Measurements from ENCODE around the gene ZP3. TPM values are rescaled to one million over a fixed set of nuclear protein-coding genes. Genes with fewer than 3 reads are reported as not detected.

Gene ZP3
- 10 to 100 TPM in 1 of 6 donors, 1 to 10 TPM in 1, under 1 TPM in 3, not detected in 1; 0.61 to 11.8 (median 0.78) TPM for total RNA-seq

DNA sequence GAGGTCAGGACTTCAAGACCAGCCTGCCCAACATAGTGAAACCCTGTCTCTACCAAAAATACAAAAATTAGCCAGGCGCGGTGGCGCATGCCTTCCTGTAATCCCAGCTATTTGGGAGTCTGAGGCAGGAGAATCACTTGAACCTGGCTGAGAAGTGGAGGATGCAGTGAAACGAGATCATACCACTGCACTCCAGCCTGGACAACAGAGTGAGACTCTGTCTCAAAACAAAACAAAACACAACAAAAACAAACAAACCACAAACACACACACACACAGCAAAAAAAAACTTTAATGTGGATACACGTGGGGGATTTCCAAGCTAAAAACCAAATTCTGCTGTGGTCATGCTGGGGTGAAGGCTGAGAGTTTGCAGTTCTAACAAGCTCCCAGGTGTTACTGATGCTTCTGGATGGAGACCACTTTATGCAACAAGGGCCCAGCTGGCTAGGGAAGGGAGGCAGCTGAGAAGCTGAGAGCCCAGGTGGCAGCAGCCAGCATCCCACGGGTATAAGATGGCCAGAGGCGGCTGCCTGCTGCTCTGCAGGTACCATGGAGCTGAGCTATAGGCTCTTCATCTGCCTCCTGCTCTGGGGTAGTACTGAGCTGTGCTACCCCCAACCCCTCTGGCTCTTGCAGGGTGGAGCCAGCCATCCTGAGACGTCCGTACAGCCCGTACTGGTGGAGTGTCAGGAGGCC is at the start of gene ZP3:
ZP3 (plus strand) TSS at position 538 of the 699 bp plus-strand sequence; CDS start at position 553, 15 bp downstream.
- 86 to 91% methylated on average over 9 to 10 of the region's 10 CpGs for WGBS, 2 donors
- Histone ChIP-seq H3K27ac (no peak within 1 kb of the TSS), H3K4me1 (peaks cover 0 to 4% (median 2%) of the 10 kb centered on the region in 4 donors), H3K27me3 (no peaks in the 10 kb centered on the region), H3K36me3 (no peaks in the 10 kb centered on the region), H3K4me3 (no peak within 1 kb of the TSS), H3K9me3 (peaks cover 0 to 3% (median 0%) of the 10 kb centered on the region in 4 donors)
- DNase-seq = no peak
- no peak for ATAC-seq (ENCODE audit: low FRiP score in 2 of 2)
- no peak for TF ChIP-seq POLR2A (IDR thresholded peaks at IDR 0.05)
- no peak for TF ChIP-seq EP300 (IDR thresholded peaks at IDR 0.05)
- TF ChIP-seq, protein P1, sequence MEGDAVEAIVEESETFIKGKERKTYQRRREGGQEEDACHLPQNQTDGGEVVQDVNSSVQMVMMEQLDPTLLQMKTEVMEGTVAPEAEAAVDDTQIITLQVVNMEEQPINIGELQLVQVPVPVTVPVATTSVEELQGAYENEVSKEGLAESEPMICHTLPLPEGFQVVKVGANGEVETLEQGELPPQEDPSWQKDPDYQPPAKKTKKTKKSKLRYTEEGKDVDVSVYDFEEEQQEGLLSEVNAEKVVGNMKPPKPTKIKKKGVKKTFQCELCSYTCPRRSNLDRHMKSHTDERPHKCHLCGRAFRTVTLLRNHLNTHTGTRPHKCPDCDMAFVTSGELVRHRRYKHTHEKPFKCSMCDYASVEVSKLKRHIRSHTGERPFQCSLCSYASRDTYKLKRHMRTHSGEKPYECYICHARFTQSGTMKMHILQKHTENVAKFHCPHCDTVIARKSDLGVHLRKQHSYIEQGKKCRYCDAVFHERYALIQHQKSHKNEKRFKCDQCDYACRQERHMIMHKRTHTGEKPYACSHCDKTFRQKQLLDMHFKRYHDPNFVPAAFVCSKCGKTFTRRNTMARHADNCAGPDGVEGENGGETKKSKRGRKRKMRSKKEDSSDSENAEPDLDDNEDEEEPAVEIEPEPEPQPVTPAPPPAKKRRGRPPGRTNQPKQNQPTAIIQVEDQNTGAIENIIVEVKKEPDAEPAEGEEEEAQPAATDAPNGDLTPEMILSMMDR (IDR thresholded peaks at IDR 0.05) = no peak
- no peak for TF ChIP-seq POLR2AphosphoS5 (IDR thresholded peaks at IDR 0.05)

DNA sequence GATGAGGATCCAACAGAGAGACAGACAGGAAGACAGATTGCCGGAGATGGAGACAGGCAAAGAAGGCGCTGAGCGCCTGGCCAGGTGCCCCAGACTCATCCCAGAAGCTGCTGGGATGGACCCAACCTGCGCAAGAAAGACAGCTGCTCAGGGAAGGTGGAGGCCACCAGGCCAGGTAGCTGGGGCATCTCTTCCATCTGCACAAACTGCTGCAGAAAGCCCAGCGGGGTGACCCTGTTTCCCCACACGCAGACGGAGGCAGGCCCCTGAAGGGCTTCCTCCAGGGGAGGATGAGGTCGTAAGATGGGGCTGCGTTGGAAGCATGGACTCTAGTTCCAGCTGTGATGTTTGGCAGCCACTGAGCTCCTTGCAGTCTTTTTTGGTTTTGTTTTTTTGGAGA is 49.5 kb upstream of the ZP3 start:
- H3K36me3 ChIP-seq = no peaks in the 10 kb centered on the region
- H3K27me3 ChIP-seq = no peaks in the 10 kb centered on the region
- TF ChIP-seq POLR2A (IDR thresholded peaks at IDR 0.05) (no peak), EP300 (IDR thresholded peaks at IDR 0.05) (no peak), POLR2AphosphoS5 (IDR thresholded peaks at IDR 0.05) (no peak)
- TF ChIP-seq, protein P1 (IDR thresholded peaks at IDR 0.05) = no peak
- H3K4me1 ChIP-seq = peaks cover 7 to 19% (median 12%) of the 10 kb centered on the region in 4 donors
- WGBS, 2 donors = 86 to 93% methylated on average over 9 of the region's 9 CpGs
- no peak overlapping the region for H3K4me3 ChIP-seq
- no peak for DNase-seq
- H3K9me3 ChIP-seq = no peaks in the 10 kb centered on the region
- no peak for ATAC-seq (ENCODE audit: low FRiP score in 2 of 2)
- no peak overlapping the region for H3K27ac ChIP-seq

DNA sequence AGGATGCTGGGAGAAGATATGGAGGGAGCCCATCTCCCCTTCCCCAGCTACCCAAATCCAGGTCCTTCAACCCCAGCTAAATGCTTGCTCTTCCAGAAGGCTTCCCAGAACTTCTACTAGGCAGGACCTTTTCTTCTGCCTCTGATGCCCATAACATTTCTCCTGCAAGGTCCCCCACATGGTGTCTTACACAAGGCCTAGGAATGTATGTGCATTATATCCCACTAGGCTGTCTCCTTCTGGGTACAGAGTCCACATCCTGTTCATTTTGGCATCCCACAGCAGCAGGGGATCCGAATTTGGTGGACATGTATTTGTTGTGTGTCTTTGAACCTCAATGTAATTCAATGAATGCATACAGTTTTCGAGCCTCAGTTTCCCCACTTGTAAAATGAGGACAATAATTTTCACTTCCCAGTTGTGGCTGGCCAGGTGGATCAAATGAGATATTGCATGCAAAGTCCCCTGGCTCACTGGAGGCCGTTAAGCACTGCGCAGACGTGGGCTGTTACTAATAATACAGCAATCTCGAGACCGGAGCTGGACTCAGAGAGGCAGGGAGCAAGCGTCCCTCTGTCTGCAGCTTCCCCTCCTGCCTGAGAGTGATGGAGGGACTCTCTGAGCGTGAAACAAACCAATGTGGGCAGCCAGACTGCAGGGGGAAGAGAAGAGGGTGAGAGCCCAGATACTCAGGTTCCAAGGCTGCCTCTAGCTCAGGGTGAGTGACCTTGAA is 47.4 kb upstream of the ZP3 start:
- no peaks in the 10 kb centered on the region for H3K9me3 ChIP-seq
- H3K4me3 ChIP-seq = no peak overlapping the region
- no peak for ATAC-seq (ENCODE audit: low FRiP score in 2 of 2)
- DNase-seq = no peak
- H3K4me1 ChIP-seq = peaks cover 14 to 27% (median 17%) of the 10 kb centered on the region in 4 donors
- no peak overlapping the region for H3K27ac ChIP-seq
- 79 to 85% methylated on average over 9 of the region's 9 CpGs for WGBS, 2 donors
- no peaks in the 10 kb centered on the region for H3K36me3 ChIP-seq
- TF ChIP-seq EP300 (IDR thresholded peaks at IDR 0.05) (no peak), POLR2AphosphoS5 (IDR thresholded peaks at IDR 0.05) (no peak), POLR2A (IDR thresholded peaks at IDR 0.05) (no peak)
- TF ChIP-seq, protein P1 (IDR thresholded peaks at IDR 0.05) = no peak
- H3K27me3 ChIP-seq = no peaks in the 10 kb centered on the region

DNA sequence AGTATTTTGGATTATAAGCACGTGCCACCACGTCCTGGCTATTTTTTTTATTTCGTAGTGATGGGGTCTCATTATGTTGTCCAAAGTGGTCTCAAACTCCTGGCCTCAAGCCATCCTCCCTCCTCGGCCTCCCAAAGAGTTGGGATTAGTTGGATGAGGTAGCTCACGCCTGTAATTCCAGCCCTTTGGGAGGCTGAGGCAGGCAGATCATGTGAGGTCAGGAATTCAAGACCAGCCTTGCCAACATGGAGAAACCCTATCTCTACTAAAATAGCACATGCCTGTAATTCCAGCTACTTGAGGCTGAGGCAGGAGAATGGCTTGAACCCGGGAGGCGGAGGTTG is 44.2 kb upstream of the ZP3 start:
- Histone ChIP-seq H3K4me1 (peaks cover 14 to 21% (median 17%) of the 10 kb centered on the region in 4 donors), H3K27ac (peak overlapping the region; percentile 84 to 95 (median 91)), H3K9me3 (no peaks in the 10 kb centered on the region), H3K4me3 (peak overlapping the region in 3 of 4 donors; percentile 38 to 49 (median 43)), H3K27me3 (no peaks in the 10 kb centered on the region), H3K36me3 (no peaks in the 10 kb centered on the region)
- DNase-seq = no peak
- 60 to 70% methylated on average over 7 of the region's 7 CpGs for WGBS, 2 donors
- TF ChIP-seq, protein P1 (IDR thresholded peaks at IDR 0.05) = no peak
- TF ChIP-seq POLR2A (IDR thresholded peaks at IDR 0.05) = no peak
- ATAC-seq (ENCODE audit: low FRiP score in 2 of 2) = no peak
